Esophagus squamous epithelium (tissue), 5 donors: Measurements from ENCODE around the gene MEN1. TPM values are rescaled to one million over a fixed set of nuclear protein-coding genes. Genes with fewer than 3 reads are reported as not detected.

Experiments used
- DNase-seq: peaks from one replicate; lab custom pipeline; 2025; lab: John Stamatoyannopoulos, UW
- H3K27ac ChIP-seq, 4 donors: fragments of 200-600 bp; sonication (generic); one replicate each; pipeline ENCODE4 v1.5.1; 2016 to 2019; ENCODE audit warnings: mild to moderate bottlenecking in 1 of 4
- H3K27me3 ChIP-seq, 4 donors: fragments of 200-600 bp; sonication (generic); 1 replicate in 3 of 4; 2 replicates in 1 of 4; pipeline versions ENCODE4 v1.5.1 to v1.6.0; 2017 to 2021; ENCODE audit warnings: antibody characterized with exemption in 1 of 4
- H3K36me3 ChIP-seq, 3 donors: fragments of 200-600 bp; sonication (generic); one replicate each; pipeline ENCODE4 v1.5.1; 2016 to 2019
- H3K4me1 ChIP-seq, 3 donors: fragments of 200-600 bp; sonication (generic); one replicate each; pipeline ENCODE4 v1.5.1; 2017 to 2019
- H3K4me3 ChIP-seq, 4 donors: fragments of 200-600 bp; sonication (generic); 1 replicate in 3 of 4; 2 replicates in 1 of 4; pipeline ENCODE4 v1.5.1; 2016 to 2019; ENCODE audit warnings: mild to moderate bottlenecking in 2 of 4, moderate library complexity in 1 of 4
- H3K9me3 ChIP-seq, 3 donors: fragments of 200-600 bp; sonication (generic); one replicate each; pipeline ENCODE4 v1.5.1; 2016 to 2019
- CTCF ChIP-seq, 6 experiments: fragments of 450-650 bp in 4 of 6; fragments of 200-600 bp in 2 of 6; sonication (generic) in 2 of 6; IDR thresholded peaks; one replicate each; pipeline ENCODE4 v1.5.1; 2016 to 2019; ENCODE audit warnings: antibody characterized with exemption in 6 of 6, mild to moderate bottlenecking in 4 of 6, moderate library complexity in 4 of 6
- POLR2A ChIP-seq, 4 donors: fragments of 450-650 bp; IDR thresholded peaks; one replicate each; pipeline ENCODE4 v1.6.1; 2017; ENCODE audit warnings: antibody characterized with exemption in 4 of 4, mild to moderate bottlenecking in 4 of 4, moderate library complexity in 3 of 4
- WGBS, 2 donors: methylation state at CpG; one replicate each; pipeline ENCODE4 v1.1.5; 2018; 5-methylcytosine and 5-hydroxymethylcytosine counted together
- intact Hi-C: fragments of 100-400 bp; cut with DNase I; formaldehyde crosslinking; loops from one replicate; pipeline ENCODE4 v1.15.0; 2022
- total RNA-seq, 4 donors: library from RNA; depleted of rRNA; stranded (reverse); fragments of >200 nt; gene quantifications; one replicate each; pipeline ENCODE4 v1.1.0, GENCODE V29; 2016
- donor health status: DM: yes; HTN: yes; CAD: no.

Gene MEN1
- total RNA-seq, result 10 to 100 TPM; 14.9 to 23.3 (median 17.0) TPM

GRCh38 chr11:64810271-64810890 is at the start of gene MEN1:
TSS of gene MEN1 (minus strand) at chr11:64810551. CDS start at chr11:64810109, 442 bp downstream.
- Histone ChIP-seq H3K27ac (peak within 1 kb of the TSS; percentile 84 to 92 (median 88)), H3K36me3 (peaks cover 1 to 31% (median 5%) of the 10 kb centered on the region in 3 donors), H3K4me1 (peaks cover 6 to 34% (median 8%) of the 10 kb centered on the region in 3 donors), H3K9me3 (no peaks in the 10 kb centered on the region), H3K27me3 (no peaks in the 10 kb centered on the region), H3K4me3 (peak within 1 kb of the TSS; percentile 80 to 96 (median 91))
- TF ChIP-seq POLR2A (IDR thresholded peaks at IDR 0.05) (peak in 3 of 4 donors; percentile 41 to 76 (median 59)), CTCF (IDR thresholded peaks at IDR 0.05) (peak in 2 of 6 experiments; percentile 15 to 46)
- WGBS, 2 donors, result 0% methylated on average over 4 to 21 of the region's 46 CpGs
- DNase-seq, result peak; percentile 75
- intact Hi-C loops, result no loop called here

GRCh38 chr11:64859542-64860414 is 49.4 kb upstream of the MEN1 start:
- no peak for DNase-seq
- Histone ChIP-seq H3K36me3 (peaks cover 0 to 30% (median 0%) of the 10 kb centered on the region in 3 donors), H3K4me3 (no peak overlapping the region), H3K27me3 (no peaks in the 10 kb centered on the region), H3K4me1 (peaks cover 64 to 99% (median 85%) of the 10 kb centered on the region in 3 donors), H3K27ac (peak overlapping the region; percentile 58 to 90 (median 85)), H3K9me3 (no peaks in the 10 kb centered on the region)
- 71 to 82% methylated on average over 19 to 20 of the region's 33 CpGs for WGBS, 2 donors
- intact Hi-C loops, result no loop called here
- TF ChIP-seq CTCF (IDR thresholded peaks at IDR 0.05), result no peak
- TF ChIP-seq POLR2A (IDR thresholded peaks at IDR 0.05), result peak in 1 of 4 donors; percentile 54

- Histone ChIP-seq H3K27ac (peak overlapping the region; percentile 58 to 90 (median 85)), H3K4me3 (peak overlapping the region in 1 of 4 donors; percentile 19), H3K36me3 (peaks cover 2 to 41% (median 10%) of the 10 kb centered on the region in 3 donors), H3K4me1 (peaks cover 59 to 99% (median 85%) of the 10 kb centered on the region in 3 donors), H3K9me3 (no peaks in the 10 kb centered on the region), H3K27me3 (no peaks in the 10 kb centered on the region)
- intact Hi-C loops, result no loop called here
- no peak for DNase-seq
- WGBS, 2 donors, result 41 to 51% methylated on average over 5 to 11 of the region's 19 CpGs
- TF ChIP-seq CTCF (IDR thresholded peaks at IDR 0.05), result no peak
- no peak for TF ChIP-seq POLR2A (IDR thresholded peaks at IDR 0.05)
These were observed 48.3 kb upstream of the MEN1 start for GRCh38 chr11:64858467-64859263.

GRCh38 chr11:64857485-64857884 is 47.1 kb upstream of the MEN1 start:
- no peaks in the 10 kb centered on the region for H3K27me3 ChIP-seq
- peaks cover 56 to 99% (median 83%) of the 10 kb centered on the region in 3 donors for H3K4me1 ChIP-seq
- intact Hi-C loops, result no loop called here
- H3K27ac ChIP-seq, result peak overlapping the region; percentile 45 to 90 (median 83)
- WGBS, 2 donors, result 85 to 87% methylated on average over 5 of the region's 6 CpGs
- H3K4me3 ChIP-seq, result no peak overlapping the region
- TF ChIP-seq CTCF (IDR thresholded peaks at IDR 0.05) (no peak), POLR2A (IDR thresholded peaks at IDR 0.05) (no peak)
- H3K9me3 ChIP-seq, result no peaks in the 10 kb centered on the region
- H3K36me3 ChIP-seq, result peaks cover 3 to 53% (median 13%) of the 10 kb centered on the region in 3 donors
- no peak for DNase-seq
